ENCODE data around the gene VAMP8. TPM values are rescaled to one million over a fixed set of nuclear protein-coding genes. Genes with fewer than 3 reads are reported as not detected.

The VAMP8 gene
- polyA plus RNA-seq, 1 experiment, result 0.70 TPM

DNA sequence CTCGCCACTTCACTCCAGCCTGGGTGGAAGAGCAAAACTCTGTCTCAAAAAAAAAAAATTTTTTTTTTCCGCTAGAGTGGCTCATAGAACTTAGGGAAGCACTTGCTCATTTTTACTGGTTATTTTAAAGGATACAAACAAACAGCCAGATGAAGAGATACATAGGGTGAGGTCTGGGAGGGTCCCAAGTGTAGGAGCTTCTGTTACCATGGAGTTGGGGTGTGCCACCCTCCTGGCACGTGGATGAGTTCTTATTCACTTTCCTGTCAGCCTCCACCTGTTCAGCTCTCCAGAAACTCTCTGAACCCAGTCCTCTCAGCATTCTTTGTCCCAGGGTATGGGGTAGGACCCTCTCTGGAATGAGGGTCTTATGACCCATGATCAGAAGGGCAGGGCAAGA lies 43.3 kb upstream of the VAMP8 start:
- CTCF ChIA-PET, result interaction anchor here (1.1 to 2.7 kb wide), 3 partner anchors 15 to 113 kb away, joined by 3 to 10 read pairs (median 3); no protein-coding TSS in a partner anchor
- no peak for DNase-seq (ENCODE audit: low read depth)
- TF ChIP-seq, protein P1, sequence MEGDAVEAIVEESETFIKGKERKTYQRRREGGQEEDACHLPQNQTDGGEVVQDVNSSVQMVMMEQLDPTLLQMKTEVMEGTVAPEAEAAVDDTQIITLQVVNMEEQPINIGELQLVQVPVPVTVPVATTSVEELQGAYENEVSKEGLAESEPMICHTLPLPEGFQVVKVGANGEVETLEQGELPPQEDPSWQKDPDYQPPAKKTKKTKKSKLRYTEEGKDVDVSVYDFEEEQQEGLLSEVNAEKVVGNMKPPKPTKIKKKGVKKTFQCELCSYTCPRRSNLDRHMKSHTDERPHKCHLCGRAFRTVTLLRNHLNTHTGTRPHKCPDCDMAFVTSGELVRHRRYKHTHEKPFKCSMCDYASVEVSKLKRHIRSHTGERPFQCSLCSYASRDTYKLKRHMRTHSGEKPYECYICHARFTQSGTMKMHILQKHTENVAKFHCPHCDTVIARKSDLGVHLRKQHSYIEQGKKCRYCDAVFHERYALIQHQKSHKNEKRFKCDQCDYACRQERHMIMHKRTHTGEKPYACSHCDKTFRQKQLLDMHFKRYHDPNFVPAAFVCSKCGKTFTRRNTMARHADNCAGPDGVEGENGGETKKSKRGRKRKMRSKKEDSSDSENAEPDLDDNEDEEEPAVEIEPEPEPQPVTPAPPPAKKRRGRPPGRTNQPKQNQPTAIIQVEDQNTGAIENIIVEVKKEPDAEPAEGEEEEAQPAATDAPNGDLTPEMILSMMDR (IDR thresholded peaks at IDR 0.05; ENCODE audit: insufficient read depth, low read depth, low read length), result no peak
- Histone ChIP-seq H3K36me3 (ENCODE audit: control insufficient read depth, insufficient read depth, low read length) (no peaks in the 10 kb centered on the region), H3K4me3 (ENCODE audit: low read depth, low read length) (no peak overlapping the region), H3K27me3 (ENCODE audit: control insufficient read depth, insufficient read depth, low read length) (no peaks in the 10 kb centered on the region)
- POLR2A ChIA-PET, result interaction anchor here (0.7 kb wide), 1 partner anchor 120 kb away, joined by 4 read pairs; no protein-coding TSS in a partner anchor

DNA sequence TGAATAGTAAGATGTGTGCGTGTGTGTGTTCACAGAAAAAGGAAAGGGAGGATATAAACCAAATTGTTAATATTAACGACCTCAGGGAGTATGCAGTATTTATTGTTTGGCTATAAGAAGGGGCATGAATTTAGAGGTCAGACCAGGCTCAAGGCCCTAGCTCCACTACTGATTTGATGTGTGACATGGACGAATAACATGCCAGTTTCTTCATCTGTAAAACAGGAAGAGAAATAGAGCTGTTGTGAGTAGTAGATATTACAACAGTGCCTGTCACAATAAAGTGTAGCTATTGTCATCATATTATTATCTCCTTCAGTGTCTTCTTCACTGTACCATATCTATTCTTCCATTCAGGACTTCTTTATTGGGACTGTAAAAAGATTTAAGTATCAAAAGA lies 42.5 kb upstream of the VAMP8 start:
- DNase-seq (ENCODE audit: low read depth), result no peak
- H3K36me3 ChIP-seq (ENCODE audit: control insufficient read depth, insufficient read depth, low read length), result no peaks in the 10 kb centered on the region
- no peaks in the 10 kb centered on the region for H3K27me3 ChIP-seq (ENCODE audit: control insufficient read depth, insufficient read depth, low read length)
- H3K4me3 ChIP-seq (ENCODE audit: low read depth, low read length), result no peak overlapping the region
- ChIA-PET POLR2A (no interaction called here), CTCF (interaction anchor here (1.2 to 2.7 kb wide), 2 partner anchors 17 to 114 kb away, joined by 3 to 10 read pairs; no protein-coding TSS in a partner anchor)
- TF ChIP-seq, protein P1 (IDR thresholded peaks at IDR 0.05; ENCODE audit: insufficient read depth, low read depth, low read length), result no peak

DNA sequence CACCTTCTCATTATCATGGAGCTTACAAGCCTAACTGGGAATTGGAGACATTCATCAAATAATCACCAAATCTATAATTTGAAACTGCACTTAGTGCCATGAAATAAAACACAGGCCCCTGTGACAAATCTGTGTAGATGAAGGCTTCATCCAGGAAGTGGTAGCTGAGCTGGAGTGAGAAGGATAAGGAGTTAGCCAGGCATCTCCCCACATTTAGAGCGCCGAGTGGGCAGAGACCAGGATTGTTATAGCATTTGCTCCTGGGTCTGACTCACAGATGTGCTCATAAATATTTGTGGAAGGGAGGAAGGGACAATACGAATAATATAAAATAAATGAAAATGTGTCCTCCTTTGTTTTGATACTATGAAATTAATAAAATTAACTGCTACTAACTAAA lies 40.9 kb upstream of the VAMP8 start:
- Histone ChIP-seq H3K4me3 (ENCODE audit: low read depth, low read length) (no peak overlapping the region), H3K36me3 (ENCODE audit: control insufficient read depth, insufficient read depth, low read length) (no peaks in the 10 kb centered on the region), H3K27me3 (ENCODE audit: control insufficient read depth, insufficient read depth, low read length) (no peaks in the 10 kb centered on the region)
- DNase-seq (ENCODE audit: low read depth), result peak; percentile 56
- ChIA-PET CTCF (interaction anchor here (0.9 to 19.5 kb wide), 7 partner anchors 12 to 110 kb away, joined by 3 to 460 read pairs (median 6); partner anchors contain the start of gene SH2D6), POLR2A (no interaction called here)
- TF ChIP-seq, protein P1 (IDR thresholded peaks at IDR 0.05; ENCODE audit: insufficient read depth, low read depth, low read length), result no peak

DNA sequence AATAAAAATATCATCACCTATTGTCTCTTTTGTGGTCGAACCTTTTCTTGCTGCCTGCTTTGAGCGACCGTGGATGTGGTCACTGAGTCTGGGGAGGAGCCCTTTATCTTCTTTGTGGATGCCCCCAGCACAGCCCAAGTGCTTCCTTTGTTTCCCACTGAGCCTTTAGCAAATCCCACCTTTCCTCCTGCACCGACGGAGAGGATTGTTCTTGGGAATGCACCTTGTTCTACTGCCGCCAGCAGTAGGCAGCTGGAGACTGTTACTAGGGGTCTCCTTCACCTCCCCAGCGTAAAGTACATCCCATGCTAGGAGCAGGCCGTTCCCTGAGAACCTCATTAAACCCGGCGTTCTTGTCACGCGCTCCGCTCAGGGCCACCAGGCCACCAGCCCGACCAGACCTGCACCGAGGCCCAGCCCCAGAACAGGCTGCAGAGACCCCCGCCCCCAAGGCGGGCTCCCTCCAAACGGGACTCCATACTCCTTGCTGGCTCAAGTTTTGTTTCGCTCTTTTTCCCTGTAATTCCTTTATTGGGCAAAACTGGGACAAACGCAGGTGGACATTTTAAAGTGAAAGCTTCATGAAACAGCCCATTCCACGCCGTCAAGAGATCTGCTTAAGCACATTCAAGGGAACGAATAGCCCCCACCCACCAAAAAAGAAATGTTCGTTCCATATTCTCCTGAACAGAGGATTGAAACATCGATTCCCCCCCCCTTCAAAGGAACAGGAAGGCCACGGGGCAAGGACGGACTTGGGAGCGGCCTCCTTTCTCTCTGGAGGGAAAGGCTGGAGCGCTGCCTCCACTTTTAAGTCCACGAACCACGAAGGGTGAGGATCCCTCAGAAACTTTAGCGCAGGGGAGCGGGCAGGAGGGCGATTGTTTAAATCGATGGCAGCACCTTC lies 39.5 kb upstream of the VAMP8 start:
- ChIA-PET POLR2A (interaction anchor here (0.7 to 2.0 kb wide), 5 partner anchors 8 to 119 kb away, joined by 3 to 9 read pairs (median 6); partner anchors contain the start of gene SH2D6), CTCF (interaction anchor here (0.9 to 19.5 kb wide), 8 partner anchors 13 to 111 kb away, joined by 3 to 460 read pairs (median 6); partner anchors contain the start of genes RNF181 and SH2D6)
- Histone ChIP-seq H3K36me3 (ENCODE audit: control insufficient read depth, insufficient read depth, low read length) (peaks cover 10% of the 10 kb centered on the region), H3K27me3 (ENCODE audit: control insufficient read depth, insufficient read depth, low read length) (no peaks in the 10 kb centered on the region), H3K4me3 (ENCODE audit: low read depth, low read length) (peak overlapping the region; percentile 98)
- TF ChIP-seq, protein P1 (IDR thresholded peaks at IDR 0.05; ENCODE audit: insufficient read depth, low read depth, low read length), result no peak
- DNase-seq (ENCODE audit: low read depth), result no peak
